ENCODE measurements around the gene SULT1A1. TPM values are rescaled to one million over a fixed set of nuclear protein-coding genes. Genes with fewer than 3 reads are reported as not detected.

The SULT1A1 gene
- total and polyA plus RNA-seq, 10 donors: 35.2 to 184 (median 53.6) TPM

GRCh38 chr16:28561557-28562187 is 48.2 kb downstream of the SULT1A1 start:
- Histone ChIP-seq H3K4me3 (no peak overlapping the region), H3K27ac (no peak overlapping the region), H3K4me1 (peaks cover 2 to 31% (median 6%) of the 10 kb centered on the region in 6 donors), H3K9me3 (peaks cover 0 to 7% (median 4%) of the 10 kb centered on the region in 8 donors), H3K27me3 (replicated peaks in 1 of 7) (no peaks in the 10 kb centered on the region), H3K36me3 (peaks cover 0 to 48% (median 12%) of the 10 kb centered on the region in 6 donors)
- TF ChIP-seq CTCF (IDR thresholded peaks at IDR 0.05 in 8 of 11, conservative IDR thresholded peaks at IDR 0.05 in 3 of 11) (no peak), POLR2AphosphoS5 (IDR thresholded peaks at IDR 0.05) (no peak), POLR2A (IDR thresholded peaks at IDR 0.05) (no peak)
- no peak for DNase-seq
- WGBS, 5 donors: 56 to 82% (median 66%) methylated on average over 7 of the region's 7 CpGs
- intact Hi-C loops (cut with DNase I; ENCODE audit: low total_unique reads): no loop called here

GRCh38 chr16:28558456-28558855 is 51.4 kb downstream of the SULT1A1 start:
- no peak for DNase-seq
- no peak overlapping the region for H3K27ac ChIP-seq
- H3K27me3 ChIP-seq (replicated peaks in 1 of 7): no peaks in the 10 kb centered on the region
- no peak overlapping the region for H3K4me3 ChIP-seq
- TF ChIP-seq CTCF (IDR thresholded peaks at IDR 0.05 in 8 of 11, conservative IDR thresholded peaks at IDR 0.05 in 3 of 11) (no peak), POLR2A (IDR thresholded peaks at IDR 0.05) (no peak), POLR2AphosphoS5 (IDR thresholded peaks at IDR 0.05) (no peak)
- intact Hi-C loops (cut with DNase I; ENCODE audit: low total_unique reads): loop anchor here (10.0 kb wide), 1 partner anchor 64 kb away; the partner anchor contains the start of genes APOBR and CLN3
- H3K9me3 ChIP-seq: no peaks in the 10 kb centered on the region
- WGBS, 5 donors: 76 to 96% (median 92%) methylated on average over 3 of the region's 3 CpGs
- peaks cover 13 to 59% (median 29%) of the 10 kb centered on the region in 6 donors for H3K4me1 ChIP-seq
- H3K36me3 ChIP-seq: peaks cover 0 to 36% (median 11%) of the 10 kb centered on the region in 6 donors

- Histone ChIP-seq H3K4me1 (peaks cover 10 to 57% (median 33%) of the 10 kb centered on the region in 6 donors), H3K27ac (no peak overlapping the region), H3K36me3 (peaks cover 0 to 36% (median 11%) of the 10 kb centered on the region in 6 donors), H3K27me3 (replicated peaks in 1 of 7) (no peaks in the 10 kb centered on the region), H3K9me3 (no peaks in the 10 kb centered on the region), H3K4me3 (no peak overlapping the region)
- WGBS, 5 donors: 83 to 98% (median 94%) methylated on average over 2 of the region's 2 CpGs
- no peak for TF ChIP-seq POLR2A (IDR thresholded peaks at IDR 0.05)
- no peak for TF ChIP-seq CTCF (IDR thresholded peaks at IDR 0.05 in 8 of 11, conservative IDR thresholded peaks at IDR 0.05 in 3 of 11)
- TF ChIP-seq POLR2AphosphoS5 (IDR thresholded peaks at IDR 0.05): no peak
- DNase-seq: no peak
- intact Hi-C loops (cut with DNase I; ENCODE audit: low total_unique reads): loop anchor here (10.0 kb wide), 1 partner anchor 62 kb away; the partner anchor contains the start of genes APOBR and CLN3
Observed at GRCh38 chr16:28556914-28557320, 52.9 kb downstream of the SULT1A1 start.

- no peaks in the 10 kb centered on the region for H3K27me3 ChIP-seq (replicated peaks in 1 of 7)
- WGBS, 5 donors: 52 to 76% (median 61%) methylated on average over 2 of the region's 2 CpGs
- TF ChIP-seq CTCF (IDR thresholded peaks at IDR 0.05 in 8 of 11, conservative IDR thresholded peaks at IDR 0.05 in 3 of 11) (no peak), POLR2A (IDR thresholded peaks at IDR 0.05) (no peak), POLR2AphosphoS5 (IDR thresholded peaks at IDR 0.05) (no peak)
- no peak overlapping the region for H3K27ac ChIP-seq
- intact Hi-C loops (cut with DNase I; ENCODE audit: low total_unique reads): loop anchor here (10.0 kb wide), 1 partner anchor 61 kb away; the partner anchor contains the start of genes APOBR and CLN3
- peaks cover 0 to 36% (median 11%) of the 10 kb centered on the region in 6 donors for H3K36me3 ChIP-seq
- peaks cover 8 to 49% (median 31%) of the 10 kb centered on the region in 6 donors for H3K4me1 ChIP-seq
- no peak for DNase-seq
- H3K9me3 ChIP-seq: no peaks in the 10 kb centered on the region
- H3K4me3 ChIP-seq: no peak overlapping the region
Observed at GRCh38 chr16:28555561-28555960, 54.3 kb downstream of the SULT1A1 start.
